Left renal pelvis (tissue), 4 donors: ENCODE results near the gene ARHGAP26. TPM values are rescaled to one million over a fixed set of nuclear protein-coding genes. Genes with fewer than 3 reads are reported as not detected.

Experiments used
- DNase-seq, 4 donors: peaks; one replicate each; pipeline ENCODE4 v3.0.0-alpha.2; 2013; ENCODE audit warnings: low read depth in 4 of 4, low spot score in 3 of 4
- polyA plus RNA-seq, 4 donors: library from polyadenylated mRNA; unstranded; fragments of 120-200 nt; gene quantifications; one replicate each; pipeline ENCODE4 v1.2.1, GENCODE V29; 2013; ENCODE audit not compliant: insufficient read length in 4 of 4

ARHGAP26 gene
- polyA plus RNA-seq, 4 donors = 9.9 to 12.9 (median 11.1) TPM

- no peak for DNase-seq
Observed at GRCh38 chr5:142808878-142809598, 38.9 kb downstream of the ARHGAP26 start.

DNA sequence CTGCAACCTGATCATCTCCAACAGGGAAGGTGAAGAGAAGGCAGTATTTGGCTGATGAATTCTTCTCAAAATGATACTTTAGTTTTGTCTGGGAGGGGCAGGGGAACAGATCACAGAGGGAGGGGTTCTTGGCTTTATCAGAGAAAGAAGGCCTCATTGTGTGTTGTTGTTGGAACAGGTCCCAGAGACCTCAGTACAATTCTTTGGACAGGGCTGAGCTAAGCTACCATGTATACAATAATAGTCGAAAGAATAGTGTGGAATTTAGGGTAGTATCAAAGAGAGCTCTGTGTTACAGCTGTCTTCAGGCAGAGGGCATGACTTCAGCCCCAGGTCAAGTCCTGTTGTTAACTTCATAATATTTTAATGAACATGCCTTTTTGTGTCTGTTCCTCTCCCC lies 39.9 kb downstream of the ARHGAP26 start:
- no peak for DNase-seq

- DNase-seq = no peak
Observed at GRCh38 chr5:142810743-142811290, 40.6 kb downstream of the ARHGAP26 start.

DNA sequence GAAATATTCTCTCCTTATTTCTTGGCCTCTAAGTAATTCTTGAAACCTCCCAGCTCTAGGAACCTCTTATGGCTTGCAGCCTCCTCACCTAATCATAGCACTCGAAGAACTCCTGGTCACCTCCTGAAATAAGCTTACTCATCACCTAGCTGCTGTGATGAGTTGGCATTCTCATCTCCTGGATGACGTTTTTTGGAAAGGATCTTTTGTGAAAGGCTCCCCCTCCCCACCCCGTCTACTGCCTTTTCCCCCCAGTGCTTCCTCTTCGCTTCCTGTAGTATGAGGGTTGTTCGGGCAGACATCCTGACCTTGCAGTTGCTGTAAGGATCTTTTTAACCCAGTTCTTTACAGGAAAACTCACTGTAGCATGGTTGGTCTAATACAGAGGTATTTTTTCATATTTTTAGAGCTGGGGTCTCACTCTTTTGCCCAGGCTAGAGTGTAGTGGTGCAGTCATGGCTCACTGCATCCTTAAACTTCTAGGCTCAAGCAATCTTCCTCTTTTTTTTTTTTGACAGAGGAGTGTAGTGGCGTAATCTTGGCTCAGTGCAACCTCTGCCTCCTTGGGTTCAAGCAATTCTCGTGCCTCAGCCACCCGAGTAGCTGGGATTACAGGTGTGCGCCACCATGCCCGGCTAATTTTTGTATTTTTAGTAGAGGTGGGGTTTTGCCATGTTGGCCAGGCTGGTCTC lies 41.8 kb downstream of the ARHGAP26 start:
- no peak for DNase-seq

- DNase-seq = no peak
Observed at GRCh38 chr5:142813220-142813619, 43.0 kb downstream of the ARHGAP26 start.

DNA sequence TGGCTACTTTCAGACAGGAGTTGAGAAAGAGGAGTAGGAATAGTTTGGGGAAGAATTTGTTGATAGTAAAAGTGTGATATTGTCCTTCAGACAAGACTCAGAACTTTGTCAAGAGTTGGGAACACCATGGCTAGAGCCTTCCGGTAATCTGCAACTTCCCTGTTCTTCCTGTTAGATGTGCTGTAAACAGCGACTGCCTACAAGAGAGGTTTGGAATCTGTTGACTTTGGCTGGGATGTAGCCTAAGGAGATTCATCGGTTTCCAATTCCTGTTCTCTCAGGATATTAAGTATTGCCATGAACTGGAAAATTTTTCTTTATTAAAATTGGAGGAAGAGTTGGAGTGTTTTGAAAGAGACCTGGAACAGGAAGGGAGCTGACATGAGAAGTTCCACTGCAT lies 43.9 kb downstream of the ARHGAP26 start:
- no peak for DNase-seq

GRCh38 chr5:142815469-142815868 lies 45.3 kb downstream of the ARHGAP26 start:
- no peak for DNase-seq

DNA sequence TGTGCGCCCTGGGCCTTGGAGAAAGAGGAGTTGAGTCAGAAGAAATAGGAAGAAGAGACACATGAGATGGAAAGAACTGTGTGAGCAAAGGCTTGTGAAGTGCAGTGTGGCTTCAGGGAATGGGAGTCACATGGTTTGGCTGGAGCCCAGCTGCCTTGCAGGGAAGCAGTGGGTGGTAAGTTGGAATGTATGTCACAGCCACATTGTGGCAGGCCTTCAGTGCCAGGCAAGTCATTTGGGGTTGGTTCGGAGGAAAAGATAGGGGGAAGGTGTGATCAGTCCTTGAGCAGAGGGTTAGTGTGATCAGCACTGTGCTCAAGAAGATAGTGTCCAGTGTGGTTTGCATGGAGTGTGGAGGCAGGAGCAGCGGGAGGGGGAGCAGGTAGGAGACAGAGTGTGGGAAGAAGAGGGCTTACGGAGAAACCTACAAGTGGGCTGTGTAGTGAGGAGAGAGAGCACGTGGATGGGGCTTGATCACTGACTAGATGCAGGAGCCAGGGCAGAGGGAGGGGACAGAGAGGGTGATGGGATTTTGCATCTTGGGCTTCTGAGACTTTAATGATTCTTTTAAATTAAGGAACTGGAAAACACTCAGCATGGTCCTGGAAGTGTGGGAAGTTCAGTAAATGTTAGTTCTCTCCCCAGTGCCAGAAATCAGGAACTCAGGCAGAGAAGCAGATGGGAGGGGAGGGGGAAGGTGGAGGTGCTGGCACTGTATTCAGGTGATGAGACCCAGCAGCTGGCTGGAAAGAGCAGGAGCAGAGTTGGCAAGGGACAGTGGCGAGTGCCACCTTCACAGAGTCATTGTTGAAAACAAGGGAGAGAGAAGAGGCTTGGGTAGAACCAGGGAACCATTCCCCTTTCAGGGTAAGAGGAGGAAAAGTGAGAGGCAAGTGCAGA lies 46.6 kb downstream of the ARHGAP26 start:
- no peak for DNase-seq

- no peak for DNase-seq
Observed at GRCh38 chr5:142817949-142818431, 47.8 kb downstream of the ARHGAP26 start.

DNA sequence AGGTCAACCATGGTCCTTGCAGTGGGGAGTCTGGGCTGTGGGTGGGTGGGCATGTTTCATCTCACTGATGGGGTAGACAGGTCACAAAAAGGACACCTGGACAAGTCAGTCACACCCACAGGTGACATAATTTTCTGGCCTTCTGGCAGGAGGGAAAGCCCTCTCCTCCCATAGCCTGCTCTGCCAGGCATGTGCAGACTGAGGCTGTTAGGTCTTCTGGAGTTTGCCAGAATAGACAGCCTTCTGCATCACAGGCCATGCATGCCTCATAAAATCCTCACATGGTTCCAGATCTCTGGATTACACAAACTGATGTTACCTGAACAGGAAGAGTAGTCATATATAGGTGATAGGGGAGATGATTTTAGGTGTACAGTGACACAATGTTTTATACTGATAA lies 49.1 kb downstream of the ARHGAP26 start:
- DNase-seq = no peak

GRCh38 chr5:142819825-142820224 lies 49.6 kb downstream of the ARHGAP26 start:
- no peak for DNase-seq

DNA sequence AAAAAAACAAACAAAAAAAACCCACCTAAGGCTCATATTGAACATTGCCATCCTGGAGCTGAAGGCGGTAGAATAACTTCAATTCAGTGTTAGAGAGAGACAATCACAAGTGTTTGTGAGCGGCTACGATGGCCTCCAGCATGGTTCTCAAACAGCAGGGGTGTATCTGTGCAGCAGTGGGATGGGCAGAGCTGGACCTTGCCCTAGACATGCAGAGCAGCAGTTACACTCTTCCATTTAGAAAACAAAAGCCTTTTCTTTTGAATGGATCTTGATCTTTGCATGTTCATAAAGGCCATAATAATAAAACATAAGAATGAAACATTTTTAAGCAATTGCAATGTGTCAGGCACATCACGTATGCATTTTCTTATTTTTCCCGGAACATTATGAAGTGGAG lies 50.3 kb downstream of the ARHGAP26 start:
- no peak for DNase-seq

GRCh38 chr5:142821034-142821732 lies 51.0 kb downstream of the ARHGAP26 start:
- no peak for DNase-seq

DNA sequence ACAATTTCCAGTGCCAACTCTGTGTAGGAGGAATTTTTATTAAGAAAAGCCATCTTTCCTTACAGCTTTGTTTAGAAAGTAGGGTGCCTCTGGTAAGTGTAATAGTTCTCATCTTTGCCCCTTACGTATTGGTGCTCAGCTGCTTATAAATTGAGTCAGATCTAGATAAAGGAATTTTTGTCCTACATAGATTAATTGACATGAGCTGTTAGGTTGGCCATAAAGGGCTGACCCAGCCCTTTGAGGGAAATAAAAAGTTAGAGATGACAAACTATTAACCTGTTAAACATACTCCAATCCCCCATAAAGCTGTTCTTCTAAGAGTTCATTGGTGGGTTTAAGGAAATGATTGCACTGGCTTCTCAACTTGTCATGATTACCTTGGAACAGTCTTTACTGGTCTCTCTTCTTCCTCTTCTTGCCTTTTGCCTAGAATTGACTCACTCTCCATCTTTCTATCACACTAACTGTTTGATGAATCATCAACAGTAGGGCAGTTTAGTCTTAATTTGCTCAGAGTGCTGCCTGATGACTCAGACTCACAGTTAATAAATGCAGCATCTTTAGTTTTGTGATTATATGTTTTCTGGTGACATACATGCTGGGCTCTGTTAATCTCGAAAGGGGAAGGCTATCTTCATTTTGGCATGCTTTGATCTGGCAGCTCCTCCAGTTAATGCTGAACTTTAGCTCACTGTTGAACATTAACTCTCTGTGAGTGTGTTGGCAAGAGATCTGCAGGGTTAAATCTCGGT lies 51.7 kb downstream of the ARHGAP26 start:
- no peak for DNase-seq

DNA sequence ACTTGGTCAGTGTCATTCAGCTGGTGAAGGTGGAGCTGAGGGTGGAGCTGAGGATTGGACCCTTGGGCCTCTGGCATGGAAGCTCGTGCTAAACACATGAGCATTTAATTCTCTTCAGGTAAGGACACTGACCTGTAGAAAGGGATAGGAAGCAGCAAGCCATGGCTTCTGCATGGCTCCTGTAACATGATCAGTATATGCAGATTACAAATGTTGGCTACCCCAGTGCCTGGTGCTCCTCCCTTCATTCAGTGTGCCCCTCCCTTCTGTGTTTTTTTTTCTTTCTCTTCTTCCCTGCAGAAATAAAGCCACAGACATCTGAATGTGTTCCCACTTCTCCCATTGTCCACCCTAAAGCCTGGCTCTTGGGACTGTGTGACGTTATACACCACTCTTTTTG lies 52.9 kb downstream of the ARHGAP26 start:
- no peak for DNase-seq

DNA sequence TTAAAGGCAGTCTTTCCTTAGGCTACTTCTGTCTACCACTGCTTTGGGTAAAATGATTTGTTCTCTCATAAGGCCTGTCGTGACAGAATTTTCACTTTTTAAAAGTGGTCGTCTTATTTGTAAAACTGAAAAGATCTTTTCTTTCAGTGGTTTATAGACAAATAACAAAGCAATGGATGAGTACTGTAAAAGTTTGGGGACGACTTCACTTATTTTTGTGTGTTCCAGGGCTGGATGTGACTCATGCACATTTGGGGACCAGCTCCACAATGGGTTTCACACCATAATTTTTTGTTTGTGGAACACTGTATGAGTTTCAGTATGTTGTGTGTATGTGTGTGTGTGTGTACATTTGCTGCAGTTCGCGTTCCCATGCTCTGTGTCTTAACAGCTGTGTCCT lies 53.6 kb downstream of the ARHGAP26 start:
- no peak for DNase-seq

- DNase-seq = no peak
Observed at GRCh38 chr5:142824391-142824790, 54.2 kb downstream of the ARHGAP26 start.

GRCh38 chr5:142825378-142826089 lies 55.4 kb downstream of the ARHGAP26 start:
- DNase-seq = no peak

GRCh38 chr5:142826093-142826492 lies 55.9 kb downstream of the ARHGAP26 start:
- DNase-seq = no peak
